Mononuclear cell (primary cell): ENCODE results near the gene ASB8. TPM values are rescaled to one million over a fixed set of nuclear protein-coding genes. Genes with fewer than 3 reads are reported as not detected.

Experiments used
- H3K27me3 ChIP-seq: 2 replicates; pipeline ENCODE4 v1.6.0; 2011; ENCODE audit warnings: low read length, control low read depth; ENCODE audit not compliant: insufficient read depth
- H3K4me1 ChIP-seq: 2 replicates; pipeline ENCODE4 v1.5.1; 2011; ENCODE audit warnings: mild to moderate bottlenecking, low read length, control low read depth; ENCODE audit not compliant: insufficient read depth
- H3K4me3 ChIP-seq: 2 replicates; pipeline ENCODE4 v1.5.1; 2011; ENCODE audit warnings: mild to moderate bottlenecking, low read length, moderate library complexity
- H3K9me3 ChIP-seq: 2 replicates; pipeline ENCODE4 v1.5.1; 2011; ENCODE audit warnings: low read depth, mild to moderate bottlenecking, control low read depth, low read length
- total RNA-seq: library from RNA; depleted of rRNA; stranded (reverse); fragments of >200 nt; gene quantifications from one replicate; pipeline ENCODE4 v1.2.3, GENCODE V29; 2012

Gene ASB8, protein sequence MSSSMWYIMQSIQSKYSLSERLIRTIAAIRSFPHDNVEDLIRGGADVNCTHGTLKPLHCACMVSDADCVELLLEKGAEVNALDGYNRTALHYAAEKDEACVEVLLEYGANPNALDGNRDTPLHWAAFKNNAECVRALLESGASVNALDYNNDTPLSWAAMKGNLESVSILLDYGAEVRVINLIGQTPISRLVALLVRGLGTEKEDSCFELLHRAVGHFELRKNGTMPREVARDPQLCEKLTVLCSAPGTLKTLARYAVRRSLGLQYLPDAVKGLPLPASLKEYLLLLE
- total RNA-seq = 47.3 TPM

DNA sequence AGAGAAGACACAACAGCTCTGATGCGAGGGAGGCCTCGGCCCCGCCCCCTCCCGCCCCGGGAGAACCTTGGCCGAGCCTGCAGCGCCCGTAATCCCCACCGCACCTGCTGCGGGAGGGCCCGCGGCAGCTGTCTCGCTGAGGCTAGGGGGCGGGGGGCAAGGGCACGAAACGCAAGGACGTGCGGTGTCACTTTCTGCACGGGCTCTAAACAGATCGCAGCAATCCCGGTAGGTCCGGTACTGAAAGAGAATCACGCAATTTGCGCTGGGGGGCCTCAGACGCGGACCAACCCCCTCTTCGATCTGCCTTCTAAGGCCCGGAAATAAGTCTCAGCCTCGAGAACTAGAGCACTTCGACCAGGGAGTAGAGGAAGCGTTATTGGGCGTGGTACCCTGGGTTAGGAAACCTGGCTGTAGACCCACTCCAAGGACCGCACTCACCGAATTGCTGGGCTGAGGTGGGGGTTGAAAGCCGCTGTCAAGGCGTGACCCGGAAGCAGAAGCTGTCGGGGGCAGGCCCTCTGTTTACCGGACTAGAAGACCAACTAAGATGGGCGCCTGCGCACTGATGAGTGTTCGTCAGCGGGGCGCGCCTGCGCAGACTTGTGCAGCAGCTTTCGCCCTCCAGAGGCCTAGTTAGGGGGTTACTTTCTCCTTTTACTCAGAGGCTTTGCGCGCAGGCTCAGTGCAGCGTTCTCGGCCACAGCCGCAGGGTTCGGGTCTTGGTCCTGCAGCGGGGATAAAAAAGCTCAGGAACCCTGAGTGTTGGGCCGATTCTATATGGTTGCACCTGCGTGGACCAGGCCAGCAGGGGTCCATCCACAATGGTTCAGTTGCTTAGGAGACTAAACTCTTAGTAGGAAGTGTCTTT lies at the start of gene ASB8:
ASB8 (minus strand) TSS at position 498 of the 871 bp plus-strand sequence. CDS start 4,019 bp downstream, outside the sequence.
- peaks cover 23% of the 10 kb centered on the region for H3K4me1 ChIP-seq

GRCh38 chr12:48203192-48203591 lies 45.9 kb upstream of the ASB8 start, which contains the start of gene OR10AD1:
Gene OR10AD1 (minus strand): TSS chr12:48203292. CDS start chr12:48203292, 0 bp downstream.
- peaks cover 31% of the 10 kb centered on the region for H3K4me1 ChIP-seq
- H3K4me3 ChIP-seq = no peak within 1 kb of the TSS
- H3K27me3 ChIP-seq = no peaks in the 10 kb centered on the region
- H3K9me3 ChIP-seq = peaks cover 14% of the 10 kb centered on the region

More for the DNA sequence above, at the start of gene ASB8:
- no peaks in the 10 kb centered on the region for H3K9me3 ChIP-seq
- no peaks in the 10 kb centered on the region for H3K27me3 ChIP-seq
- H3K4me3 ChIP-seq = peak within 1 kb of the TSS; percentile 88

- peaks cover 12% of the 10 kb centered on the region for H3K9me3 ChIP-seq
- no peaks in the 10 kb centered on the region for H3K27me3 ChIP-seq
- no peak overlapping the region for H3K4me3 ChIP-seq
- peaks cover 32% of the 10 kb centered on the region for H3K4me1 ChIP-seq
Observed at GRCh38 chr12:48202766-48203165, 45.5 kb upstream of the ASB8 start.

GRCh38 chr12:48201516-48201915 lies 44.2 kb upstream of the ASB8 start:
- no peaks in the 10 kb centered on the region for H3K27me3 ChIP-seq
- H3K9me3 ChIP-seq = peaks cover 4% of the 10 kb centered on the region
- H3K4me1 ChIP-seq = peaks cover 40% of the 10 kb centered on the region
- H3K4me3 ChIP-seq = no peak overlapping the region

DNA sequence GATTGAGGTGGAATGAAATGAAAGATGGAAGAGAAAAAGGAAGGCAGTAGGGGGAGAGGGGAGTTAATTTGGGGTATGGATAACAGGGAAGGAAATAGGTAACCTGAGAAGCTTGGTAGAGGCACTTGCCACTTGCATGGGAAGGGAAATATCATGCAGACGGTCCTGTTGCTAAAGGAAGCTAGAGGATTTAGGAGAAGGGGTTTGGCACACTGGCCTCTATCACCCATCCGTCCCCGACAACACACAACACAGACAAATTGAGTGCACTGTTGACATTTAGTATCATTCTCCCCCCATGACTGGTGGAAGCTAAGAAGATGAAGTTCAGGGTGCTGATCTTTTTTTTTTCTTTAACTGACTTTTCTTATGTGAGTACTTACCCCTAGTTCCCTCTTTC lies 43.8 kb upstream of the ASB8 start:
- H3K4me1 ChIP-seq = peaks cover 40% of the 10 kb centered on the region
- H3K4me3 ChIP-seq = no peak overlapping the region
- H3K27me3 ChIP-seq = no peaks in the 10 kb centered on the region
- peaks cover under 1% of the 10 kb centered on the region for H3K9me3 ChIP-seq

GRCh38 chr12:48199774-48200221 lies 42.5 kb upstream of the ASB8 start:
- Histone ChIP-seq H3K4me1 (peaks cover 40% of the 10 kb centered on the region), H3K4me3 (peak overlapping the region; percentile 89), H3K9me3 (no peaks in the 10 kb centered on the region), H3K27me3 (peaks cover 9% of the 10 kb centered on the region)

- peaks cover 40% of the 10 kb centered on the region for H3K4me1 ChIP-seq
- H3K9me3 ChIP-seq = no peaks in the 10 kb centered on the region
- H3K27me3 ChIP-seq = peaks cover 17% of the 10 kb centered on the region
- peak overlapping the region; percentile 89 for H3K4me3 ChIP-seq
Observed at GRCh38 chr12:48198985-48199384, 41.7 kb upstream of the ASB8 start.

GRCh38 chr12:48198672-48198971 lies 41.3 kb upstream of the ASB8 start:
- H3K4me3 ChIP-seq = peak overlapping the region; percentile 89
- peaks cover 21% of the 10 kb centered on the region for H3K27me3 ChIP-seq
- peaks cover 40% of the 10 kb centered on the region for H3K4me1 ChIP-seq
- H3K9me3 ChIP-seq = no peaks in the 10 kb centered on the region

DNA sequence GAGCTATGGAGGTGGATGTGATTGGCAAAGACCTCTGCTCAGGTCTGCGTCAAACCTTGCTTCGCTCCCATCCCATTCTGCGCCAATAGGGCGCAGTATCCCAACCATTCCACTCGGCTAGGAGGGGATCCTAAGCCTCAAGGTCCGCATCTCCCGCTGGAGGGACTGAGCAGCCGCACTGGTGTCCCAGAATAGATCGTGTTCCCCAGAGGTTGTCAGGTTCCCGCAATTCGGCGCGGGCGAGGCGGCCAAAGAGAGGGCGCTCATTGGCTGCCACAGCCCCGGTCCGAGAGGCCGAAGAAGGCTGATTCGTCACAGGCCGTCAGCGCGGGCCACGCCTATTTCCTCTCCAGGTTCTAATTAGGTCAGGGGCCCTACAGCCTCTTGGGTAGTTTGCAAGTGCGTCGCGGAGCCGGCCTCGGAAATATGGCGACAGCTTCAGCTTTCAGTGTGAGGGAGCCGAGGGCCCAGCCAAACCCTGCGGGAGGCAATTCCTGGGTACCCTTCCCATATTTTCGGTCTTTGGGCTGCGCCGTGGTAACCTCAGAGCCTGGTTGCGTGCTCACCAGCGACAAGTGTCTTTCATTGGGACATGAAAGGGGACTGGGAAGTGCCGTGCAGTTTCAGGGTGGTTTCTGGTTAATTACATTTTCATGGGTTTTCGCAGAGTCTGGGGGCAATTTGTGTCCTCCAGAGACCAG lies 40.8 kb upstream of the ASB8 start:
- peak overlapping the region; percentile 89 for H3K4me3 ChIP-seq
- H3K4me1 ChIP-seq = peaks cover 40% of the 10 kb centered on the region
- H3K9me3 ChIP-seq = no peaks in the 10 kb centered on the region
- peaks cover 26% of the 10 kb centered on the region for H3K27me3 ChIP-seq

DNA sequence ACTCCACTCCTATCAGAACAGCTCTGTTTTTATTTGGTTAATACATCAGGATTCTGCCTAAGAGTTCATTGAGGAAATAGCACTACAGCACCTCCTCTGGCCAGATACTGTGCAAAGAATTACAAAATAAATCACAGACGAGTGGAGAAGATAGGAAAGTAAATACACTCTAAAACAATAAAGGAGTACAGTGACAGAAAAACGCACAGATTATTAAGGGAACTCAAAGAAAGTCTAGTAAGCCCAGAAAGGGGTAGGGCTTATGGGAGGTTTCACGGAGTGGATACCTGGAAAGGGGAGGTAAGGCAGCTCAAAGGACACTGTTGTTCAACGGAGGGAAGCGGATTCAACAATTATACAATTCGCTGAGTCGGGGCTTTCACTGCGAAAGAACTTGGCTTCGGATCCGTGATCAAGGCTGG lies 40.2 kb upstream of the ASB8 start:
- Histone ChIP-seq H3K4me3 (peak overlapping the region; percentile 89), H3K4me1 (peaks cover 40% of the 10 kb centered on the region), H3K9me3 (no peaks in the 10 kb centered on the region), H3K27me3 (peaks cover 27% of the 10 kb centered on the region)

- peaks cover 20% of the 10 kb centered on the region for H3K4me1 ChIP-seq
- no peak overlapping the region for H3K4me3 ChIP-seq
- peaks cover 35% of the 10 kb centered on the region for H3K27me3 ChIP-seq
- H3K9me3 ChIP-seq = no peaks in the 10 kb centered on the region
Observed at GRCh38 chr12:48194799-48195201, 37.5 kb upstream of the ASB8 start.

DNA sequence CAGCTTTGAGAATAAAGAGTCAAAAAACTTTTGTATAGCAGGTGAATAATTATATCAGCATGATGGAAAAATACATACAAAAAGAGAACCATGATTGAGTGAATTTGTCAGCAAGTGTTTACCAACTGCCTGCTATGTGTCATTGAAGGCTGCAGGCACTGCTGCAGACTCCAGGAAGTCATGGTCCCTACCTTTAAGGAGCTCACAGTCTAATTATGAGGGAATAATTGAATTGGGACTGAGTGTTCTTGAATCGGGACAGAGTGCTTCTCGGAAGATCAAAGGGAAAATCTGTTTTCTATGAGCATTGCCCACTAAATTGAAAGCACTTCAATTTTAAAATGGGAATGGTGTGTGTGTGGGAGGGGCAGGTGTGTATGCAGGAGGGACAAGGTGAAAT lies 36.3 kb upstream of the ASB8 start:
- Histone ChIP-seq H3K4me1 (peaks cover 9% of the 10 kb centered on the region), H3K27me3 (peaks cover 35% of the 10 kb centered on the region), H3K4me3 (no peak overlapping the region), H3K9me3 (no peaks in the 10 kb centered on the region)

DNA sequence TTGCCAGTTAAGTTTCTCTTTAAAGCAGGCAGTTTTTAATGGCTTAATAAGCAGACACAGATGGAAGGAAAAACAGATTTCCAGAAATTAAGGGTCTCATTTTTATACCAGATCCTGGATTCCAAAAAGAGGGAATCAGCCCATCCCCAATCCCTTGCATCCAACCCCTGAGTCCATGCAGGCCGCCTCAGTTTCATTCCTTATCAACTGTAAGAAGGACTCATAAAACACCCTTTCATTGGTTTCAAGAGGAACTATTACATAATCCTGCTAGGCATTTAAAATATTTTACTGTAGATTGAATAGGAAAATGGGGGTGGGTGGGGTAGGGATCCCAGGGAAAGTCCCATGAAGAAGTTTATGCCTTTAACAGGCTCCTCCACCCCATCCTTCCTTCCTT lies 35.5 kb upstream of the ASB8 start:
- Histone ChIP-seq H3K4me1 (peaks cover 9% of the 10 kb centered on the region), H3K4me3 (no peak overlapping the region), H3K9me3 (no peaks in the 10 kb centered on the region), H3K27me3 (peaks cover 35% of the 10 kb centered on the region)

DNA sequence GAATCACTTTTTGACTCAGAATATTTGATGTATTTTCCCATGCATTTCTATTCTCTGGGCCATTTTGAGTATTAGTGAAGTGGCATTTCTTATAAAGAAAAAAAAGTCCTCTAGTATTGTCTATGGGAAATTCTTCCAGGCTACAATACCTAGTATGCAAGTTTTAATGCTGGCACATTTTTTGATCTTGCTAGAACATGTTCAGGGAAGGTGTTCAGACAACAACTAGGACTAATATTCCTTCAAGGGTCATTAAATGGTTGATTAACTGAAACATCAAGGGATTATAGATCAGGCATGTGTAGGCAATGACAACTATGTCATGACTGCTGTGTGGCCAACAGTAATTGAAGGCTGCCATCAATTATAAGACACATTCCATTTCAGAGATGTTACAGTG lies 33.8 kb upstream of the ASB8 start:
- peaks cover 36% of the 10 kb centered on the region for H3K27me3 ChIP-seq
- H3K4me1 ChIP-seq = no peaks in the 10 kb centered on the region
- no peak overlapping the region for H3K4me3 ChIP-seq
- no peaks in the 10 kb centered on the region for H3K9me3 ChIP-seq
